HG03571 (cell line): ENCODE results near the gene TMEM212.
"Not testable (repeated sequence)": the region's sequence is repeated elsewhere in the genome, so short reads cannot be mapped to it uniquely, and the experiment has no call there.

ENCODE experiments used
- ATAC-seq: cut with Tn5 transposase; IDR thresholded peaks from one replicate; pipeline ENCODE4 v1.9.1; 2021; ENCODE audit not compliant: unreplicated experiment

The TMEM212 gene

GRCh38 chr3:171883257-171883892 is 40.2 kb downstream of the TMEM212 start:
- no peak for ATAC-seq

GRCh38 chr3:171883893-171884279 is 40.7 kb downstream of the TMEM212 start:
- ATAC-seq: no peak

- ATAC-seq: no peak
Measured at GRCh38 chr3:171888466-171888865, 45.3 kb downstream of the TMEM212 start.

- ATAC-seq: no peak
Measured at GRCh38 chr3:171890398-171890797, 47.2 kb downstream of the TMEM212 start.

GRCh38 chr3:171892457-171892856 is 49.3 kb downstream of the TMEM212 start:
- ATAC-seq: no peak

GRCh38 chr3:171895291-171895690 is 52.1 kb downstream of the TMEM212 start:
- no peak for ATAC-seq

GRCh38 chr3:171895900-171896299 is 52.8 kb downstream of the TMEM212 start:
- no peak for ATAC-seq

GRCh38 chr3:171896316-171896715 is 53.2 kb downstream of the TMEM212 start:
- no peak for ATAC-seq

GRCh38 chr3:171898192-171898591 is 55.0 kb downstream of the TMEM212 start:
- ATAC-seq: no peak

- no peak for ATAC-seq
Measured at GRCh38 chr3:171900446-171900845, 57.3 kb downstream of the TMEM212 start.

GRCh38 chr3:171901615-171902312 is 58.6 kb downstream of the TMEM212 start:
- no peak for ATAC-seq

- no peak for ATAC-seq
Measured at GRCh38 chr3:171904829-171905228, 61.7 kb downstream of the TMEM212 start.

- not testable (repeated sequence) for ATAC-seq
Measured at GRCh38 chr3:171906503-171906902, 63.4 kb downstream of the TMEM212 start.

GRCh38 chr3:171906951-171907676 is 64.0 kb downstream of the TMEM212 start:
- no peak for ATAC-seq

GRCh38 chr3:171907761-171908160 is 64.6 kb downstream of the TMEM212 start:
- ATAC-seq: no peak

GRCh38 chr3:171908731-171909130 is 65.6 kb downstream of the TMEM212 start:
- ATAC-seq: no peak
